Upper lobe of left lung (tissue), 4 donors: Measurements from ENCODE around the gene ZBED4.

Experiments used
- EP300 ChIP-seq, 4 donors: sonication (generic); formaldehyde crosslinking; IDR thresholded peaks; one replicate each; pipeline ENCODE4 v1.5.1; 2017; ENCODE audit warnings: antibody characterized with exemption in 4 of 4, control low read depth in 2 of 4
- POLR2A ChIP-seq, 4 donors: fragments of 450-650 bp; IDR thresholded peaks; one replicate each; pipeline ENCODE4 v1.5.1; 2016 to 2017; ENCODE audit warnings: antibody characterized with exemption in 4 of 4, mild to moderate bottlenecking in 2 of 4
- POLR2AphosphoS5 ChIP-seq, 2 donors: sonication (generic); formaldehyde crosslinking; IDR thresholded peaks; one replicate each; pipeline ENCODE4 v1.5.1; 2017; ENCODE audit warnings: antibody characterized with exemption in 2 of 2
- TF ChIP-seq, protein P1 (sequence below), 6 experiments: fragments of 450-650 bp in 4 of 6; fragments of 200-600 bp in 2 of 6; sonication (generic) in 2 of 6; IDR thresholded peaks; one replicate each; pipeline ENCODE4 v1.5.1; 2016 to 2019; ENCODE audit warnings: antibody characterized with exemption in 6 of 6

GRCh38 chr22:49921508-49922278 lies 68.0 kb downstream of the ZBED4 start:
- TF ChIP-seq, protein P1, sequence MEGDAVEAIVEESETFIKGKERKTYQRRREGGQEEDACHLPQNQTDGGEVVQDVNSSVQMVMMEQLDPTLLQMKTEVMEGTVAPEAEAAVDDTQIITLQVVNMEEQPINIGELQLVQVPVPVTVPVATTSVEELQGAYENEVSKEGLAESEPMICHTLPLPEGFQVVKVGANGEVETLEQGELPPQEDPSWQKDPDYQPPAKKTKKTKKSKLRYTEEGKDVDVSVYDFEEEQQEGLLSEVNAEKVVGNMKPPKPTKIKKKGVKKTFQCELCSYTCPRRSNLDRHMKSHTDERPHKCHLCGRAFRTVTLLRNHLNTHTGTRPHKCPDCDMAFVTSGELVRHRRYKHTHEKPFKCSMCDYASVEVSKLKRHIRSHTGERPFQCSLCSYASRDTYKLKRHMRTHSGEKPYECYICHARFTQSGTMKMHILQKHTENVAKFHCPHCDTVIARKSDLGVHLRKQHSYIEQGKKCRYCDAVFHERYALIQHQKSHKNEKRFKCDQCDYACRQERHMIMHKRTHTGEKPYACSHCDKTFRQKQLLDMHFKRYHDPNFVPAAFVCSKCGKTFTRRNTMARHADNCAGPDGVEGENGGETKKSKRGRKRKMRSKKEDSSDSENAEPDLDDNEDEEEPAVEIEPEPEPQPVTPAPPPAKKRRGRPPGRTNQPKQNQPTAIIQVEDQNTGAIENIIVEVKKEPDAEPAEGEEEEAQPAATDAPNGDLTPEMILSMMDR (IDR thresholded peaks at IDR 0.05) = no peak
- TF ChIP-seq POLR2AphosphoS5 (IDR thresholded peaks at IDR 0.05) (no peak), POLR2A (IDR thresholded peaks at IDR 0.05) (no peak), EP300 (IDR thresholded peaks at IDR 0.05) (no peak)
